HG03025 (cell line): ENCODE measurements around the gene BAG3.

ENCODE experiments used
- ATAC-seq: cut with Tn5 transposase; IDR thresholded peaks from one replicate; pipeline ENCODE4 v1.9.1; 2021; ENCODE audit warnings: mild to moderate bottlenecking, moderate library complexity; ENCODE audit not compliant: unreplicated experiment, low FRiP score

Gene BAG3

GRCh38 chr10:119724593-119725516, 73.7 kb downstream of the BAG3 start:
- no peak for ATAC-seq

GRCh38 chr10:119725517-119725827, 74.3 kb downstream of the BAG3 start:
- no peak for ATAC-seq

GRCh38 chr10:119725828-119726675, 74.9 kb downstream of the BAG3 start, which contains the start of gene INPP5F:
Gene INPP5F (plus strand): TSS chr10:119726050. CDS start chr10:119726263, 213 bp downstream.
- peak; percentile 81 for ATAC-seq

- ATAC-seq = no peak
Measured at GRCh38 chr10:119726676-119727261, 75.6 kb downstream of the BAG3 start.
